ENCODE results near the gene FIGNL2. TPM values are rescaled to one million over a fixed set of nuclear protein-coding genes. Genes with fewer than 3 reads are reported as not detected.

FIGNL2 gene
- total RNA-seq, 2 donors from 2014 or later = 10.5 to 17.7 TPM

GRCh38 chr12:51777973-51778372, 70.5 kb downstream of the FIGNL2 start:
- Mint-ChIP-seq H3K4me3 (no peak overlapping the region), H3K27ac (no peak overlapping the region), H3K36me3 (ENCODE audit: low read depth) (peaks cover 19% of the 10 kb centered on the region), H3K9me3 (peaks cover 8% of the 10 kb centered on the region), H3K4me1 (peaks cover 33% of the 10 kb centered on the region), H3K27me3 (ENCODE audit: insufficient read depth) (peaks cover 90% of the 10 kb centered on the region)
- Histone ChIP-seq H3K27me3 (ENCODE audit: control insufficient read depth, insufficient read depth, low read length, poor library complexity, severe bottlenecking) (peaks cover 81% of the 10 kb centered on the region), H3K27ac (ENCODE audit: low read depth, low read length) (no peak overlapping the region), H3K4me3 (ENCODE audit: low read length) (no peak overlapping the region), H3K9me3 (ENCODE audit: control insufficient read depth, low read length) (peaks cover 12% of the 10 kb centered on the region), H3K4me1 (ENCODE audit: control insufficient read depth, insufficient read depth, low read length) (no peaks in the 10 kb centered on the region), H3K9ac (ENCODE audit: extremely low read depth, low read length, poor library complexity, severe bottlenecking) (no peak overlapping the region), H3K36me3 (ENCODE audit: control insufficient read depth, insufficient read depth, low read length) (peaks cover 8% of the 10 kb centered on the region)
- WGBS, 2 experiments (ENCODE audit: insufficient coverage in 1 of 2, insufficient read length in 1 of 2) = 97 to 100% methylated on average over 2 of the region's 3 CpGs
- TF ChIP-seq CTCF (conservative IDR thresholded peaks at IDR 0.05) = no peak
- no peak for DNase-seq

- 41 to 58% methylated on average over 2 of the region's 2 CpGs for WGBS, 2 experiments (ENCODE audit: insufficient coverage in 1 of 2, insufficient read length in 1 of 2)
- H3K4me3 ChIP-seq (ENCODE audit: low read length) = no peak overlapping the region
- peaks cover 77% of the 10 kb centered on the region for H3K27me3 ChIP-seq (ENCODE audit: control insufficient read depth, insufficient read depth, low read length, poor library complexity, severe bottlenecking)
- Mint-ChIP-seq H3K27ac (peak overlapping the region; percentile 86), H3K36me3 (ENCODE audit: low read depth) (peaks cover 20% of the 10 kb centered on the region), H3K4me3 (no peak overlapping the region), H3K4me1 (peaks cover 33% of the 10 kb centered on the region), H3K27me3 (ENCODE audit: insufficient read depth) (peaks cover 87% of the 10 kb centered on the region), H3K9me3 (peaks cover 8% of the 10 kb centered on the region)
- H3K4me1 ChIP-seq (ENCODE audit: control insufficient read depth, insufficient read depth, low read length) = no peaks in the 10 kb centered on the region
- no peak for TF ChIP-seq CTCF (conservative IDR thresholded peaks at IDR 0.05)
- peaks cover 9% of the 10 kb centered on the region for H3K36me3 ChIP-seq (ENCODE audit: control insufficient read depth, insufficient read depth, low read length)
- H3K9ac ChIP-seq (ENCODE audit: extremely low read depth, low read length, poor library complexity, severe bottlenecking) = no peak overlapping the region
- no peak overlapping the region for H3K27ac ChIP-seq (ENCODE audit: low read depth, low read length)
- H3K9me3 ChIP-seq (ENCODE audit: control insufficient read depth, low read length) = peaks cover 13% of the 10 kb centered on the region
- DNase-seq = peak; percentile 73
Observed at GRCh38 chr12:51777457-51777856, 71.1 kb downstream of the FIGNL2 start.

- Mint-ChIP-seq H3K36me3 (ENCODE audit: low read depth) (peaks cover 24% of the 10 kb centered on the region), H3K4me3 (no peak overlapping the region), H3K4me1 (peaks cover 28% of the 10 kb centered on the region), H3K27me3 (ENCODE audit: insufficient read depth) (peaks cover 84% of the 10 kb centered on the region), H3K27ac (no peak overlapping the region), H3K9me3 (peaks cover 8% of the 10 kb centered on the region)
- H3K9ac ChIP-seq (ENCODE audit: extremely low read depth, low read length, poor library complexity, severe bottlenecking) = no peak overlapping the region
- H3K27me3 ChIP-seq (ENCODE audit: control insufficient read depth, insufficient read depth, low read length, poor library complexity, severe bottlenecking) = peaks cover 60% of the 10 kb centered on the region
- H3K27ac ChIP-seq (ENCODE audit: low read depth, low read length) = no peak overlapping the region
- peaks cover 13% of the 10 kb centered on the region for H3K9me3 ChIP-seq (ENCODE audit: control insufficient read depth, low read length)
- WGBS, 2 experiments (ENCODE audit: insufficient coverage in 1 of 2, insufficient read length in 1 of 2) = 96 to 97% methylated on average over 2 of the region's 2 CpGs
- H3K4me1 ChIP-seq (ENCODE audit: control insufficient read depth, insufficient read depth, low read length) = no peaks in the 10 kb centered on the region
- no peak overlapping the region for H3K4me3 ChIP-seq (ENCODE audit: low read length)
- no peak for DNase-seq
- no peak for TF ChIP-seq CTCF (conservative IDR thresholded peaks at IDR 0.05)
- H3K36me3 ChIP-seq (ENCODE audit: control insufficient read depth, insufficient read depth, low read length) = peaks cover 9% of the 10 kb centered on the region
Observed at GRCh38 chr12:51774933-51775332, 73.6 kb downstream of the FIGNL2 start.

All from endodermal cell (in vitro differentiated cells).